Measurements from ENCODE around the gene NBPF3.

NBPF3 gene

DNA sequence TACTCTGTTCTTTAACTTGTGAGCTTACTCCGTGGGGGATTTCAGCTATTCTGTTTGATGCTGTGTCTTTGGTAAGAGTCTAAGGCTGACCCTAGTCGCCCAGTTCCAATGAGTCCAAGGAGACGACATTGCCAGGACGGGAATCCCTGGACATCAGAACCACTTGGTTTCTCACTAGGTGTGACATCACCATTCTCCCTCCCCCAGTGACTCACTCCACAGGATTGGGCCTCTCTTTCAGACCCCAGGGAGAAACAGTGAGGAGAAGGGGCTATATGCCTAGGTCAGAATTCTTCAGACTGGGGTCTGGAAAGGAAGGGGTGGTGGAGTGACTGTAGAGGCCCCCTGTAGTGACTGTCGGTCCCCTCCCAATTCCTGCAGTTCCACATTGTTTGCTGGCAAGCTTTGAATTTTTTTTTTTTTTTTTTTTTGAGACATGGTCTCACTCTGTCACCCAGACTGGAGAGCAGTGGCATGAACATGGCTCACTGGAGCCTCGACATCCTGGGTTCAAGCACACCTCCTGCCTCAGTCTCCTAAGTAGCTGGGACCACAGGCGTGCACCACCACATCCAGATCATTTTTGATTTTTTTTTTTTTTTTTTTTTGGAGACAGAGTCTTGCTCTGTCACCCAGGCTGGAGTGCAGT is 90.6 kb downstream of the NBPF3 start:
- TF ChIP-seq SIN3A (IDR thresholded peaks at IDR 0.05; ENCODE audit: borderline replicate concordance, insufficient read depth, low read length) (no peak), POLR2AphosphoS5 (IDR thresholded peaks at IDR 0.05; ENCODE audit: low read depth, low read length) (no peak), TAF1 (IDR thresholded peaks at IDR 0.05; ENCODE audit: borderline replicate concordance, insufficient read depth, low read length) (no peak), FOXP2 (optimal IDR thresholded peaks at IDR 0.05; ENCODE audit: borderline replicate concordance, extremely low read depth, extremely low read length, insufficient read depth) (no peak)
- TF ChIP-seq, protein P1, sequence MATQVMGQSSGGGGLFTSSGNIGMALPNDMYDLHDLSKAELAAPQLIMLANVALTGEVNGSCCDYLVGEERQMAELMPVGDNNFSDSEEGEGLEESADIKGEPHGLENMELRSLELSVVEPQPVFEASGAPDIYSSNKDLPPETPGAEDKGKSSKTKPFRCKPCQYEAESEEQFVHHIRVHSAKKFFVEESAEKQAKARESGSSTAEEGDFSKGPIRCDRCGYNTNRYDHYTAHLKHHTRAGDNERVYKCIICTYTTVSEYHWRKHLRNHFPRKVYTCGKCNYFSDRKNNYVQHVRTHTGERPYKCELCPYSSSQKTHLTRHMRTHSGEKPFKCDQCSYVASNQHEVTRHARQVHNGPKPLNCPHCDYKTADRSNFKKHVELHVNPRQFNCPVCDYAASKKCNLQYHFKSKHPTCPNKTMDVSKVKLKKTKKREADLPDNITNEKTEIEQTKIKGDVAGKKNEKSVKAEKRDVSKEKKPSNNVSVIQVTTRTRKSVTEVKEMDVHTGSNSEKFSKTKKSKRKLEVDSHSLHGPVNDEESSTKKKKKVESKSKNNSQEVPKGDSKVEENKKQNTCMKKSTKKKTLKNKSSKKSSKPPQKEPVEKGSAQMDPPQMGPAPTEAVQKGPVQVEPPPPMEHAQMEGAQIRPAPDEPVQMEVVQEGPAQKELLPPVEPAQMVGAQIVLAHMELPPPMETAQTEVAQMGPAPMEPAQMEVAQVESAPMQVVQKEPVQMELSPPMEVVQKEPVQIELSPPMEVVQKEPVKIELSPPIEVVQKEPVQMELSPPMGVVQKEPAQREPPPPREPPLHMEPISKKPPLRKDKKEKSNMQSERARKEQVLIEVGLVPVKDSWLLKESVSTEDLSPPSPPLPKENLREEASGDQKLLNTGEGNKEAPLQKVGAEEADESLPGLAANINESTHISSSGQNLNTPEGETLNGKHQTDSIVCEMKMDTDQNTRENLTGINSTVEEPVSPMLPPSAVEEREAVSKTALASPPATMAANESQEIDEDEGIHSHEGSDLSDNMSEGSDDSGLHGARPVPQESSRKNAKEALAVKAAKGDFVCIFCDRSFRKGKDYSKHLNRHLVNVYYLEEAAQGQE (IDR thresholded peaks at IDR 0.05; ENCODE audit: insufficient read depth in 1 of 2, low read depth in 2 of 2, low read length in 2 of 2), result no peak

DNA sequence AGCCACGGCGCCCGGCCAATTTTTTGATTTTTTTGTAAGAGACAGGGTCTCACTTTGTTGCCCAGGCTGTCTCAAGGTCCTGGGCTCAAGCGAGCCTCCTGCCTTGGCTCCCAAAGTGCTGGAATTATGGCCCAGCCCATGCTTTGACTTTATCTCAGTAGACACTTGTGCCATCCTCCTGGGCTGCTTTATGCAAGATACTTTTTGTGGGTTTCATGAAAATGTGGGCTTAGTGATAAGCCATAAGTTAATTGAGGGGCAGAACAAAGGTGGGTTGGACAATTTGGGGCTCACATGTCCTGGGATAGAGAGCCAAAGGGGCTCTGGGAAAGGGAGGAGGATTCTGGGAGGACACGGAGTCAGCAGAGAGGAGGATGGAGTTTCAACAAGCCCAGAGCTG is 91.3 kb downstream of the NBPF3 start:
- no peak for TF ChIP-seq FOXP2 (optimal IDR thresholded peaks at IDR 0.05; ENCODE audit: borderline replicate concordance, extremely low read depth, extremely low read length, insufficient read depth)
- TF ChIP-seq TAF1 (IDR thresholded peaks at IDR 0.05; ENCODE audit: borderline replicate concordance, insufficient read depth, low read length), result no peak
- TF ChIP-seq SIN3A (IDR thresholded peaks at IDR 0.05; ENCODE audit: borderline replicate concordance, insufficient read depth, low read length), result no peak
- no peak for TF ChIP-seq POLR2AphosphoS5 (IDR thresholded peaks at IDR 0.05; ENCODE audit: low read depth, low read length)
- TF ChIP-seq, protein P1 (IDR thresholded peaks at IDR 0.05; ENCODE audit: insufficient read depth in 1 of 2, low read depth in 2 of 2, low read length in 2 of 2), result no peak

DNA sequence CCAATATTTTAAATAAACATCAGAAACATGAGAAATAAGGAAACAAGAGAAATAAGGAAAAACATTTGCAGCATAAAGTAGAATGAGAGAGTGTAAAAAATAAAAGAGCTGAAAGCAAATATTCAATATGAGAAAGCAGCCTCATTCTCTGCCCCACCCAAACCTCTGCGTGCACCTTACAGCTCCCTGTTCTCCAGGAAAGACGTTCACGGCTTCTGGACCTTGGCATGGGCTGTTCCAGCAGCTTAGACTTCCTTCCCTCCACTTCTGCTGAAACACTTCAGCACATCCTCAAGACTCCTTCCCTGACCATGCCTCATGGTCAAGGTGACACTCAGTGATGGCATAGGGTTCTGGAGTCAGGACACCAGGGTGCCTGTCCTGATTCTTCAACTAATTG is 92.6 kb downstream of the NBPF3 start:
- TF ChIP-seq POLR2AphosphoS5 (IDR thresholded peaks at IDR 0.05; ENCODE audit: low read depth, low read length), result no peak

DNA sequence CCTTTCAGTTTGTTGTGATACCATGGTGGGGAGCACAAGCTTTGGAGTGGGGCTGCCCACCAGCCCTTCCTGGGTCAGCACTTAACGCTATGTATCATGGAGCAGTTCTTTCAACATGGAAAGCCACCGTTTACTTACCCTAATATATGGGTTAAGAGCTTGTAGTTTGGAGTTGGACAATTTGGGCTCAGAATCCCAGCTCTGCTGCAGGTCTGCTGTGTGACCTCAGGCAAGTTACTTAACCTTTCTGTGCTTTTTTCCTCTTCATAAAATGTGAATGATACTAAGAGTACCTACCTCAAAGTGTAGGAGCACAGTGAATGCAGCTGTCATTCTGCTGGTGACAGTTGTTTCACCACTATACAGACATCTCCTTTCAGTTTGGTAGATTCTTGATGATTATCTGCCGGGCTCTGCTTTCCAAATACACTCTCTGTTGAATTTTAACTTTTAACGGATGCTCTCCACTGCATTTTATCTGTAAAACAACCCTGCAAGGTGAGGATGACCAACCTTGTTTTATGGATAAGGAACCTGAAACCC is 93.1 kb downstream of the NBPF3 start:
- TF ChIP-seq SIN3A (IDR thresholded peaks at IDR 0.05; ENCODE audit: borderline replicate concordance, insufficient read depth, low read length) (no peak), FOXP2 (optimal IDR thresholded peaks at IDR 0.05; ENCODE audit: borderline replicate concordance, extremely low read depth, extremely low read length, insufficient read depth) (no peak), TAF1 (IDR thresholded peaks at IDR 0.05; ENCODE audit: borderline replicate concordance, insufficient read depth, low read length) (no peak), POLR2AphosphoS5 (IDR thresholded peaks at IDR 0.05; ENCODE audit: low read depth, low read length) (no peak)
- TF ChIP-seq, protein P1 (IDR thresholded peaks at IDR 0.05; ENCODE audit: insufficient read depth in 1 of 2, low read depth in 2 of 2, low read length in 2 of 2), result no peak

DNA sequence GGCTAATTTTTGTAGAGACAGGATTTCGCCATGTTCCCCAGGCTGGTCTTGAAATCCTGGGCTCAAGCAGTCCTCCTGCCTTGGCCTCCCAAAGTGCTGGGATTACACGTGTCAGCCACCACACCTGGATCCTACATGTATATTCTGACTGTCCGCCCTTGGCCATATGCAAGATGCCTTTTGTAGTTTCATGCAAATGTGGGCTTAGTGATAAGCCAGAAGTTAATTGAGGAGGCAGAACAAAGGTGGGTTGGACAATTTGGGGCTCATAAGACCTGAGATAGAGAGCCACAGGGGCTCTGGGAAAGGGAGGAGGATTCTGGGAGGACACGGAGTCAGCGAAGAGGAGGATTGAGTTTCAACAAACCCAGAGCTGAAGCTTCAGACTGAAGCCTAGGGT is 94.2 kb downstream of the NBPF3 start:
- TF ChIP-seq, protein P1 (IDR thresholded peaks at IDR 0.05; ENCODE audit: insufficient read depth in 1 of 2, low read depth in 2 of 2, low read length in 2 of 2), result no peak
- no peak for TF ChIP-seq FOXP2 (optimal IDR thresholded peaks at IDR 0.05; ENCODE audit: borderline replicate concordance, extremely low read depth, extremely low read length, insufficient read depth)
- TF ChIP-seq POLR2AphosphoS5 (IDR thresholded peaks at IDR 0.05; ENCODE audit: low read depth, low read length), result no peak
- TF ChIP-seq SIN3A (IDR thresholded peaks at IDR 0.05; ENCODE audit: borderline replicate concordance, insufficient read depth, low read length), result no peak
- TF ChIP-seq TAF1 (IDR thresholded peaks at IDR 0.05; ENCODE audit: borderline replicate concordance, insufficient read depth, low read length), result no peak

All from PFSK-1 (cell line).